Neural progenitor cell (in vitro differentiated cells): Measurements from ENCODE around the gene ANKRD62. TPM values are rescaled to one million over a fixed set of nuclear protein-coding genes. Genes with fewer than 3 reads are reported as not detected.
"Not testable (repeated sequence)": the region's sequence is repeated elsewhere in the genome, so short reads cannot be mapped to it uniquely, and the experiment has no call there.

Source experiments
- DNase-seq: peaks from one replicate; pipeline ENCODE4 v3.0.0-alpha.2; 2016; ENCODE audit warnings: low spot score
- H2AFZ ChIP-seq: fragments of 200-600 bp; sonication (generic); replicated peaks from 2 replicates; pipeline ENCODE4 v1.6.1; 2016; ENCODE audit warnings: antibody characterized with exemption
- H3F3A ChIP-seq: fragments of 200-600 bp; sonication (generic); 2 replicates; pipeline ENCODE4 v1.6.1; 2016; ENCODE audit warnings: antibody characterized with exemption, low read depth
- H3K27ac ChIP-seq: fragments of 200-600 bp; sonication (generic); 2 replicates; pipeline ENCODE4 v1.5.1; 2016; ENCODE audit warnings: mild to moderate bottlenecking
- H3K27me3 ChIP-seq: fragments of 200-600 bp; sonication (generic); 2 replicates; pipeline ENCODE4 v1.6.1; 2016; ENCODE audit warnings: mild to moderate bottlenecking, moderate library complexity
- H3K36me3 ChIP-seq: fragments of 200-600 bp; sonication (generic); 2 replicates; pipeline ENCODE4 v1.5.1; 2016
- H3K4me1 ChIP-seq: fragments of 200-600 bp; sonication (generic); 2 replicates; pipeline ENCODE4 v1.6.1; 2016; ENCODE audit warnings: mixed run types
- H3K4me2 ChIP-seq: fragments of 200-600 bp; sonication (generic); 2 replicates; pipeline ENCODE4 v1.6.1; 2016
- H3K4me3 ChIP-seq: fragments of 200-600 bp; sonication (generic); 2 replicates; pipeline ENCODE4 v1.5.1; 2016
- H3K79me2 ChIP-seq: fragments of 200-600 bp; sonication (generic); 2 replicates; pipeline ENCODE4 v1.6.1; 2016; ENCODE audit warnings: low read depth
- H3K9ac ChIP-seq: fragments of 200-600 bp; sonication (generic); 2 replicates; pipeline ENCODE4 v1.6.1; 2016
- H3K9me3 ChIP-seq: fragments of 200-600 bp; sonication (generic); 2 replicates; pipeline ENCODE4 v1.5.1; 2016; ENCODE audit warnings: low read depth
- H4K20me1 ChIP-seq: fragments of 200-600 bp; sonication (generic); 2 replicates; pipeline ENCODE4 v1.6.1; 2016; ENCODE audit warnings: low read depth
- H3K27ac Mint-ChIP-seq: 3 replicates; pipeline ENCODE4 v1.8.0; 2021; ENCODE audit warnings: mixed read lengths
- H3K27me3 Mint-ChIP-seq: 2 replicates; pipeline ENCODE4 v1.8.0; 2022; ENCODE audit warnings: low read depth, mild to moderate bottlenecking, inconsistent platforms, moderate library complexity, mixed read lengths; ENCODE audit not compliant: insufficient read depth
- H3K36me3 Mint-ChIP-seq: 3 replicates; pipeline ENCODE4 v1.8.0; 2021; ENCODE audit warnings: mixed read lengths
- H3K4me1 Mint-ChIP-seq: 3 replicates; pipeline ENCODE4 v1.8.0; 2021; ENCODE audit warnings: mixed read lengths
- H3K4me3 Mint-ChIP-seq: 3 replicates; pipeline ENCODE4 v1.8.0; 2021; ENCODE audit warnings: mild to moderate bottlenecking, moderate library complexity, mixed read lengths
- H3K9me3 Mint-ChIP-seq: 3 replicates; pipeline ENCODE4 v1.8.0; 2020; ENCODE audit warnings: mixed read lengths
- EZH2 ChIP-seq: fragments of 200-600 bp; sonication (generic); IDR thresholded peaks from 2 replicates; pipeline ENCODE4 v1.6.1; 2017; ENCODE audit warnings: antibody characterized with exemption, mild to moderate bottlenecking, moderate library complexity
- EZH2phosphoT487 ChIP-seq: fragments of 200-600 bp; sonication (generic); IDR thresholded peaks from 2 replicates; pipeline ENCODE4 v1.6.1; 2017; ENCODE audit warnings: antibody characterized with exemption
- total RNA-seq: library from RNA; depleted of rRNA; stranded (reverse); fragments of >200 nt; gene quantifications from 2 replicates; pipeline ENCODE4 v1.2.3, GENCODE V29; 2015; ENCODE audit warnings: low replicate concordance
- TF ChIP-seq, protein P1 (sequence below): fragments of 200-600 bp; sonication (generic); IDR thresholded peaks from 2 replicates; pipeline ENCODE4 v1.5.1; 2017; ENCODE audit warnings: antibody characterized with exemption, mild to moderate bottlenecking

ANKRD62 gene
- total RNA-seq, 1 donor from 2014 or later = not detected

DNA sequence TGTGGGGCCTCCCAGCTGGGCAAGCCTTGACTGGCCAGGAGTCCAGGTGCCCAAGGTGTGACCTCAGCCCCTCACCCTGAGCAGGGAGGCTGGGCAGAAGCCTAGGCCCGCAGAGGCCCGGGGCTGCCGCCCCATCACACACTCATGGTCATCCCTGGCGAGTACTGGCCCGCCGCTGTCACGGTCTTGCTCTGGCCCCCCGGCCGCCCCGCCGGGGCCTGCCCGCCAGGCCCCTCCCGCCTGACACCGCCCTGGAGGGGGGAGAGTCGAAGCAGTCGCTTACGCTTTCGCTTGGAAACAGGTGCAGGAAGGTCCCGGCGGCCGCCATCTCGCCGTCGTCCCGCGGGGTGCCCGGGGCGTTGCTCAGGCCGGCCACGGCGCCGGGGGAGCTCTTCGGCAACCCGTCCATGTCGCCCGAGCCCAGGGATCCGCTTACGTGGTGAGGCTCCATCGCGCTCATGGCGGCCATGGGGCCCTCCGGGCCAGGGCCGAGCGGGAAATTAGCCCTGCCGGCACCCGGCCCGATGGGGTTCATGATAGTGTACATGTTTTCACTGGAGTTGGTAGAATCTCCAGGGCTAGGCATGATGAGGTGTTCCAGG lies 26.6 kb upstream of the ANKRD62 start:
- Histone ChIP-seq H3K9ac (no peak overlapping the region), H3K27ac (no peak overlapping the region), H2AFZ (no peak overlapping the region), H3K9me3 (no peaks in the 10 kb centered on the region), H3K4me3 (no peak overlapping the region), H3K79me2 (no peaks in the 10 kb centered on the region), H3K4me2 (no peak overlapping the region), H4K20me1 (no peaks in the 10 kb centered on the region), H3K36me3 (no peaks in the 10 kb centered on the region), H3F3A (no peaks in the 10 kb centered on the region), H3K27me3 (no peaks in the 10 kb centered on the region), H3K4me1 (no peaks in the 10 kb centered on the region)
- no peak overlapping the region for H3K4me3 Mint-ChIP-seq
- H3K27me3 Mint-ChIP-seq = peaks cover 3% of the 10 kb centered on the region
- H3K9me3 Mint-ChIP-seq = no peaks in the 10 kb centered on the region
- TF ChIP-seq, protein P1, sequence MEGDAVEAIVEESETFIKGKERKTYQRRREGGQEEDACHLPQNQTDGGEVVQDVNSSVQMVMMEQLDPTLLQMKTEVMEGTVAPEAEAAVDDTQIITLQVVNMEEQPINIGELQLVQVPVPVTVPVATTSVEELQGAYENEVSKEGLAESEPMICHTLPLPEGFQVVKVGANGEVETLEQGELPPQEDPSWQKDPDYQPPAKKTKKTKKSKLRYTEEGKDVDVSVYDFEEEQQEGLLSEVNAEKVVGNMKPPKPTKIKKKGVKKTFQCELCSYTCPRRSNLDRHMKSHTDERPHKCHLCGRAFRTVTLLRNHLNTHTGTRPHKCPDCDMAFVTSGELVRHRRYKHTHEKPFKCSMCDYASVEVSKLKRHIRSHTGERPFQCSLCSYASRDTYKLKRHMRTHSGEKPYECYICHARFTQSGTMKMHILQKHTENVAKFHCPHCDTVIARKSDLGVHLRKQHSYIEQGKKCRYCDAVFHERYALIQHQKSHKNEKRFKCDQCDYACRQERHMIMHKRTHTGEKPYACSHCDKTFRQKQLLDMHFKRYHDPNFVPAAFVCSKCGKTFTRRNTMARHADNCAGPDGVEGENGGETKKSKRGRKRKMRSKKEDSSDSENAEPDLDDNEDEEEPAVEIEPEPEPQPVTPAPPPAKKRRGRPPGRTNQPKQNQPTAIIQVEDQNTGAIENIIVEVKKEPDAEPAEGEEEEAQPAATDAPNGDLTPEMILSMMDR = no peak
- TF ChIP-seq EZH2phosphoT487 (no peak), EZH2 (no peak)
- no peak for DNase-seq
- H3K4me1 Mint-ChIP-seq = no peaks in the 10 kb centered on the region
- H3K27ac Mint-ChIP-seq = no peak overlapping the region
- H3K36me3 Mint-ChIP-seq = no peaks in the 10 kb centered on the region

GRCh38 chr18:12067671-12068070 lies 26.0 kb upstream of the ANKRD62 start:
- Mint-ChIP-seq H3K4me1 (no peaks in the 10 kb centered on the region), H3K27me3 (peaks cover 3% of the 10 kb centered on the region), H3K36me3 (no peaks in the 10 kb centered on the region), H3K27ac (no peak overlapping the region), H3K4me3 (no peak overlapping the region), H3K9me3 (no peaks in the 10 kb centered on the region)
- no peaks in the 10 kb centered on the region for H3K9me3 ChIP-seq
- H3K27me3 ChIP-seq = no peaks in the 10 kb centered on the region
- H3K4me2 ChIP-seq = no peak overlapping the region
- no peak for TF ChIP-seq EZH2phosphoT487
- TF ChIP-seq, protein P1 = no peak
- no peak for TF ChIP-seq EZH2
- no peaks in the 10 kb centered on the region for H3K4me1 ChIP-seq
- no peak overlapping the region for H3K27ac ChIP-seq
- no peaks in the 10 kb centered on the region for H3K79me2 ChIP-seq
- DNase-seq = no peak
- H3K36me3 ChIP-seq = no peaks in the 10 kb centered on the region
- no peak overlapping the region for H3K4me3 ChIP-seq
- no peak overlapping the region for H3K9ac ChIP-seq
- H2AFZ ChIP-seq = no peak overlapping the region
- H3F3A ChIP-seq = no peaks in the 10 kb centered on the region
- no peaks in the 10 kb centered on the region for H4K20me1 ChIP-seq

- H3K4me2 ChIP-seq, H3K27ac ChIP-seq, H3K4me3 Mint-ChIP-seq, H3F3A ChIP-seq, H2AFZ ChIP-seq, H3K4me3 ChIP-seq, H3K9me3 Mint-ChIP-seq, H3K27ac Mint-ChIP-seq, H3K9ac ChIP-seq, DNase-seq, H3K79me2 ChIP-seq, H3K4me1 ChIP-seq, H3K36me3 Mint-ChIP-seq, H3K36me3 ChIP-seq, H4K20me1 ChIP-seq, H3K27me3 Mint-ChIP-seq, H3K4me1 Mint-ChIP-seq, H3K27me3 ChIP-seq, H3K9me3 ChIP-seq: not testable (repeated sequence)
Measured at GRCh38 chr18:12068316-12068949, 25.2 kb upstream of the ANKRD62 start.

DNA sequence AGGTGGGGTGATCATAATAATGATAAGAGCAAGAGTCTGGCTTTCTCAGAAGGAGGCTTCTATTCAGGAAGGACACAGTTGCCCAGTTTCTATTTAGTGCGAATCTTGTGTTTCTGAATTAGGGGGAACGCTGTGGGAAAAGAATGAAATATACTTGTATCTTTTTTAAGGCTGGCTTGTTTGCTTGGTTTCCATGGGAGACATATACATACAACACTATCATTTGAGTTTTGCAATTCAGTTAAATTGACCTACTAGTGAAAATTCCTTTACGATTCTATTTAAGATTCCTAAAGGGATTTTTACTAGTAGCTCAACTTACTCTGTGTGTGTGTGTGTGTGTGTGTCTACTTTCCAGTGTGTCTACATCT lies 24.7 kb upstream of the ANKRD62 start:
- H3K4me2 ChIP-seq = no peak overlapping the region
- H3K9me3 ChIP-seq = no peaks in the 10 kb centered on the region
- H3K79me2 ChIP-seq = no peaks in the 10 kb centered on the region
- no peaks in the 10 kb centered on the region for H3K27me3 ChIP-seq
- H3K27me3 Mint-ChIP-seq = peaks cover 3% of the 10 kb centered on the region
- no peaks in the 10 kb centered on the region for H3K36me3 Mint-ChIP-seq
- no peak overlapping the region for H3K4me3 Mint-ChIP-seq
- no peaks in the 10 kb centered on the region for H3F3A ChIP-seq
- H3K4me3 ChIP-seq = no peak overlapping the region
- H3K9ac ChIP-seq = no peak overlapping the region
- no peak overlapping the region for H2AFZ ChIP-seq
- H3K9me3 Mint-ChIP-seq = no peaks in the 10 kb centered on the region
- no peaks in the 10 kb centered on the region for H3K36me3 ChIP-seq
- no peak for DNase-seq
- no peak overlapping the region for H3K27ac ChIP-seq
- no peaks in the 10 kb centered on the region for H4K20me1 ChIP-seq
- TF ChIP-seq, protein P1 = no peak
- no peak for TF ChIP-seq EZH2
- no peaks in the 10 kb centered on the region for H3K4me1 ChIP-seq
- no peak overlapping the region for H3K27ac Mint-ChIP-seq
- no peaks in the 10 kb centered on the region for H3K4me1 Mint-ChIP-seq

DNA sequence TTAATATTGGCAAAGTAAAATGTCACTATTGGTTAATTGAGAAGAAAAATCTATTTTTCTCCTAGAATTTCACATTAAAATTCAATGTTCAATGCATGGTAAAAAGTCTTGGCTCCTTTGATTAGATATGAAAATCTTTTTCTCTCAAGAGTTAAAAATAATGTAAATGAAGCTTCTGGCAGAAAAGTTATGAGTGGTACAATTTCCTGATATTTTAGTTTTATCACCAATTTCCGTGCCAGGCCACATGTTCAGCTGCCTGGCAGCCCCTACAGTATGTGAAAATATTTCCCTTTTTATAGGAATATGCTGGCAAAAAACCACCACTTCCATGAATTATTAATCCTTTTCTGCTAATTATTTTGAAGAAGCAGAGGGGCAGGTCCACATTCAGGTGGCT lies 22.6 kb upstream of the ANKRD62 start:
- peaks cover 13% of the 10 kb centered on the region for H3K27me3 ChIP-seq
- not testable (repeated sequence) for H3K36me3 Mint-ChIP-seq, H3K4me3 Mint-ChIP-seq, DNase-seq, H3K9me3 Mint-ChIP-seq, H3K4me1 Mint-ChIP-seq, H3K9ac ChIP-seq, H3K4me3 ChIP-seq, H3F3A ChIP-seq, H3K9me3 ChIP-seq, H3K4me1 ChIP-seq, H3K79me2 ChIP-seq, H3K27ac ChIP-seq, H3K27me3 Mint-ChIP-seq, H2AFZ ChIP-seq, H3K27ac Mint-ChIP-seq, H4K20me1 ChIP-seq, H3K36me3 ChIP-seq, H3K4me2 ChIP-seq
